OCI-LY1 (cell line): ENCODE results near the gene UTS2B.

Experiments used
- H2AFZ ChIP-seq: fragments of 200-600 bp; sonication (generic), shearing (Covaris generic); 2 replicates; pipeline ENCODE4 v1.6.0; 2014; ENCODE audit warnings: antibody characterized with exemption, mild to moderate bottlenecking, low read length
- H3F3A ChIP-seq: fragments of 200-600 bp; sonication (generic), shearing (Covaris generic); 2 replicates; pipeline ENCODE4 v1.6.0; 2014; ENCODE audit warnings: mild to moderate bottlenecking, antibody characterized with exemption, low read length, moderate library complexity; ENCODE audit not compliant: insufficient read depth
- H3K27ac ChIP-seq: fragments of 200-600 bp; sonication (generic); 2 replicates; pipeline ENCODE4 v1.5.1; 2014; ENCODE audit warnings: low read length, mixed run types, mild to moderate bottlenecking, low read depth; ENCODE audit not compliant: poor library complexity, severe bottlenecking
- H3K27me3 ChIP-seq: fragments of 200-600 bp; sonication (generic); 2 replicates; pipeline ENCODE4 v1.6.0; 2014; ENCODE audit warnings: antibody characterized with exemption, mild to moderate bottlenecking, low read length, moderate library complexity; ENCODE audit not compliant: insufficient read depth
- H3K36me3 ChIP-seq: fragments of 200-600 bp; sonication (generic); 2 replicates; pipeline ENCODE4 v1.6.1; 2014; ENCODE audit warnings: mild to moderate bottlenecking, antibody characterized with exemption, low read length, moderate library complexity, mixed read lengths; ENCODE audit not compliant: insufficient read depth
- H3K4me1 ChIP-seq: fragments of 200-600 bp; sonication (generic); 2 replicates; pipeline ENCODE4 v1.5.1; 2014; ENCODE audit warnings: mild to moderate bottlenecking, low read length, moderate library complexity; ENCODE audit not compliant: insufficient read depth, severe bottlenecking
- H3K4me2 ChIP-seq: fragments of 200-600 bp; sonication (generic), shearing (Covaris generic); 2 replicates; pipeline ENCODE4 v1.6.1; 2014; ENCODE audit warnings: low read length
- H3K4me3 ChIP-seq: fragments of 200-600 bp; sonication (generic); 2 replicates; pipeline ENCODE4 v1.5.1; 2014; ENCODE audit warnings: low read length, low read depth, mild to moderate bottlenecking, mixed read lengths; ENCODE audit not compliant: poor library complexity, severe bottlenecking
- H3K79me2 ChIP-seq: fragments of 200-600 bp; shearing (Covaris generic); 2 replicates; pipeline ENCODE4 v1.6.1; 2016; ENCODE audit warnings: mixed run types, low read length, mixed read lengths; ENCODE audit not compliant: insufficient read depth
- H3K9ac ChIP-seq: fragments of 200-600 bp; sonication (generic), shearing (Covaris generic); 2 replicates; pipeline ENCODE4 v1.6.1; 2014; ENCODE audit warnings: mild to moderate bottlenecking, low read length, mixed read lengths
- H3K9me2 ChIP-seq: fragments of 200-600 bp; sonication (generic), shearing (Covaris generic); 2 replicates; pipeline ENCODE4 v1.6.1; 2014; ENCODE audit warnings: low read depth, mild to moderate bottlenecking, low read length, mixed read lengths
- H3K9me3 ChIP-seq: fragments of 200-600 bp; shearing (Covaris generic); 2 replicates; pipeline ENCODE4 v1.6.1; 2014; ENCODE audit warnings: low read length, mixed read lengths
- H4K20me1 ChIP-seq: fragments of 200-600 bp; sonication (generic), shearing (Covaris generic); 2 replicates; pipeline ENCODE4 v1.6.0; 2016; ENCODE audit warnings: mild to moderate bottlenecking, low read length; ENCODE audit not compliant: insufficient read depth
- EZH2 ChIP-seq: fragments of 200-600 bp; sonication (generic), shearing (Covaris generic); IDR thresholded peaks from 2 replicates; pipeline ENCODE4 v1.8.0; 2017; ENCODE audit warnings: borderline replicate concordance, mixed run types, mild to moderate bottlenecking, antibody characterized with exemption, low read length, moderate library complexity, mixed read lengths
- TF ChIP-seq, protein P1 (sequence below): fragments of 200-600 bp; sonication (generic), shearing (Covaris generic); IDR thresholded peaks from 2 replicates; pipeline ENCODE4 v1.5.1; 2017; ENCODE audit warnings: mild to moderate bottlenecking, antibody characterized with exemption, low read length, moderate library complexity, mixed read lengths

Gene UTS2B

GRCh38 chr3:191358929-191359328 lies 28.6 kb upstream of the UTS2B start:
- Histone ChIP-seq H3K9me3 (no peaks in the 10 kb centered on the region), H3K36me3 (no peaks in the 10 kb centered on the region), H3K9me2 (no peaks in the 10 kb centered on the region), H3K27ac (no peak overlapping the region), H3K4me1 (no peaks in the 10 kb centered on the region), H3K9ac (no peak overlapping the region), H3K79me2 (no peaks in the 10 kb centered on the region), H3K4me3 (no peak overlapping the region), H2AFZ (no peak overlapping the region), H3K4me2 (no peak overlapping the region), H3K27me3 (no peaks in the 10 kb centered on the region), H3F3A (no peaks in the 10 kb centered on the region), H4K20me1 (no peaks in the 10 kb centered on the region)
- TF ChIP-seq, protein P1, sequence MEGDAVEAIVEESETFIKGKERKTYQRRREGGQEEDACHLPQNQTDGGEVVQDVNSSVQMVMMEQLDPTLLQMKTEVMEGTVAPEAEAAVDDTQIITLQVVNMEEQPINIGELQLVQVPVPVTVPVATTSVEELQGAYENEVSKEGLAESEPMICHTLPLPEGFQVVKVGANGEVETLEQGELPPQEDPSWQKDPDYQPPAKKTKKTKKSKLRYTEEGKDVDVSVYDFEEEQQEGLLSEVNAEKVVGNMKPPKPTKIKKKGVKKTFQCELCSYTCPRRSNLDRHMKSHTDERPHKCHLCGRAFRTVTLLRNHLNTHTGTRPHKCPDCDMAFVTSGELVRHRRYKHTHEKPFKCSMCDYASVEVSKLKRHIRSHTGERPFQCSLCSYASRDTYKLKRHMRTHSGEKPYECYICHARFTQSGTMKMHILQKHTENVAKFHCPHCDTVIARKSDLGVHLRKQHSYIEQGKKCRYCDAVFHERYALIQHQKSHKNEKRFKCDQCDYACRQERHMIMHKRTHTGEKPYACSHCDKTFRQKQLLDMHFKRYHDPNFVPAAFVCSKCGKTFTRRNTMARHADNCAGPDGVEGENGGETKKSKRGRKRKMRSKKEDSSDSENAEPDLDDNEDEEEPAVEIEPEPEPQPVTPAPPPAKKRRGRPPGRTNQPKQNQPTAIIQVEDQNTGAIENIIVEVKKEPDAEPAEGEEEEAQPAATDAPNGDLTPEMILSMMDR, result no peak
- no peak for TF ChIP-seq EZH2

DNA sequence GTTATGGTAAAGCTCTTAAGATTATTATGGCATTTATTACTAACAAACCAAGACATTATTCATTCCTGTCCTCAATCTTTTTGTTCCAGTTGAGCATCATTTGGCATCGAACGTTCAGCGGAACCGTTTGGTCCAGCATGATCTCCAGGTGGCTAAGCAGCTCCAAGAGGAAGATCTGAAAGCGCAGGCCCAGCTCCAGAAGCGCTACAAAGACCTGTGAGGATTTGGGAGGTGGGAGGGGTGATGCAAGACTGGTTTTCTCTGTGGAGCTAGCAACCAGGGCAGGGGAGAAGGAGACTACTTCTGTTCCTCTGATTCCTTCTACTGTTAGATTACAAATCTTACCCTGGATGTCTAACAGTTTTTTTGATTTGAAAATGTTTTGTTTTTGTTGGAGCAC lies 27.6 kb upstream of the UTS2B start:
- H3K4me3 ChIP-seq, result no peak overlapping the region
- H4K20me1 ChIP-seq, result no peaks in the 10 kb centered on the region
- TF ChIP-seq, protein P1, result no peak
- no peak for TF ChIP-seq EZH2

DNA sequence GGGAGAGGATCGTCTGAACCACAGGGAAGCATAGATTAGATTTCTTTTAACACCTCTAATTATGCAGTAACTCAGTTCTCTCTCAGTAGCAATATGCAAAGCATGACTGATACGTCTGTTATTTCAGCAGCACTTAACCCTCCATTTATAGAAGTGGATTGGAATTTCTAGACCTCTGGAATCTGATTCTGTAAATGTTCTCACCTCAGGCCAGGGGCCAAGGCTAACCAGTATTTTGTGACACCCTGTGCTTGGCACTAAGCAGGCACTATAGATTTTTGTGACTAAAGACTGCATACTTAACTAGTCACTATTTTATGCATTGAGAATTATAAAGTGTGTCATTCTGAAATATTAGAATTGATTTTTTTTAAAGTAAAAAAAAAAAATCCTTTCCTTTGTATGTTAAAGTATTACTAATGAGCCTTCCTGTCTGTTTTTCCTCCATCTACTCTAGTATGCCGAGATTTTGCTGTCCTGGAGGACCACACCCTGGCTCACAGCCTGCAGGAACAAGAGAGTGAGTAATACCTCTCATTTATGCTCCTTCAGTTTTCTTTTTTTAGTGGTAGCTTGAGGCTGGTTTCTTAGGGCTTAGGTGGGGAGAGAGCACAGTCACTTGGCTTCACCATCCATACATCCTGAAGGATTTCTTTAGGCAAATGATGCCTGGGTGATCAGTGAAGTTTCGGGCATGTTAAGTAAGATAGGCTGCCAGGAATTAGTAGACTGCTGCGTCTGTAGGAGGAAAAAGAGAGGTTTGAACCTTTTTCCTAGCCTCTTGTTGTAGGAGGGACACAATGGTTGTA lies 26.5 kb upstream of the UTS2B start:
- Histone ChIP-seq H3K4me2 (no peak overlapping the region), H3K27me3 (no peaks in the 10 kb centered on the region), H3K9me3 (no peaks in the 10 kb centered on the region), H3K4me3 (no peak overlapping the region), H3F3A (no peaks in the 10 kb centered on the region), H2AFZ (no peak overlapping the region), H4K20me1 (no peaks in the 10 kb centered on the region), H3K9me2 (no peaks in the 10 kb centered on the region), H3K9ac (no peak overlapping the region), H3K4me1 (no peaks in the 10 kb centered on the region), H3K79me2 (no peaks in the 10 kb centered on the region), H3K36me3 (no peaks in the 10 kb centered on the region), H3K27ac (no peak overlapping the region)
- no peak for TF ChIP-seq EZH2
- TF ChIP-seq, protein P1, result no peak

More for the DNA sequence above, 27.6 kb upstream of the UTS2B start:
- H3K27me3 ChIP-seq, result no peaks in the 10 kb centered on the region
- no peaks in the 10 kb centered on the region for H3K79me2 ChIP-seq
- no peaks in the 10 kb centered on the region for H3K4me1 ChIP-seq
- H3K27ac ChIP-seq, result no peak overlapping the region
- no peak overlapping the region for H2AFZ ChIP-seq
- no peaks in the 10 kb centered on the region for H3K9me3 ChIP-seq
- no peaks in the 10 kb centered on the region for H3K36me3 ChIP-seq
- no peak overlapping the region for H3K9ac ChIP-seq
- no peaks in the 10 kb centered on the region for H3F3A ChIP-seq
- H3K9me2 ChIP-seq, result no peaks in the 10 kb centered on the region
- no peak overlapping the region for H3K4me2 ChIP-seq
